GM23338 (cell line): Measurements from ENCODE around the gene ZCCHC14.

ENCODE experiments used
- CREB1 ChIP-seq: fragments of 250-450 bp; sonication (Bioruptor Pico); IDR thresholded peaks from 2 replicates; pipeline ENCODE4 v1.5.0; 2020; ENCODE audit warnings: low read depth, mild to moderate bottlenecking, moderate library complexity
- EZH2 ChIP-seq: fragments of 200-600 bp; sonication (generic); IDR thresholded peaks from one replicate; pipeline ENCODE4 v1.8.0; 2017; ENCODE audit warnings: antibody characterized with exemption, mild to moderate bottlenecking, low read depth; ENCODE audit not compliant: unreplicated experiment
- EZH2phosphoT487 ChIP-seq: fragments of 200-600 bp; sonication (generic); IDR thresholded peaks from one replicate; pipeline ENCODE4 v1.8.1; 2018; ENCODE audit warnings: antibody characterized with exemption; ENCODE audit not compliant: unreplicated experiment
- JUNB ChIP-seq: IDR thresholded peaks from one replicate; pipeline ENCODE4 v1.6.1; 2016; ENCODE audit warnings: antibody characterized with exemption; ENCODE audit not compliant: unreplicated experiment
- POLR2AphosphoS5 ChIP-seq: IDR thresholded peaks from 2 replicates; pipeline ENCODE4 v1.6.1; 2016; ENCODE audit warnings: antibody characterized with exemption, low read depth
- REST ChIP-seq: IDR thresholded peaks from one replicate; pipeline ENCODE4 v1.6.1; 2018; ENCODE audit warnings: antibody characterized with exemption; ENCODE audit not compliant: unreplicated experiment
- STAT1 ChIP-seq: IDR thresholded peaks from one replicate; pipeline ENCODE4 v1.6.1; 2016; ENCODE audit warnings: antibody characterized with exemption; ENCODE audit not compliant: unreplicated experiment
- ZNF114 ChIP-seq: fragments of 250-450 bp; sonication (Bioruptor Pico); IDR thresholded peaks from 2 replicates; pipeline ENCODE4 v1.5.0; 2020; ENCODE audit warnings: mild to moderate bottlenecking, moderate library complexity
- ZNF331 ChIP-seq: fragments of 250-450 bp; sonication (Bioruptor Pico); IDR thresholded peaks from 2 replicates; pipeline ENCODE4 v1.5.0; 2020; ENCODE audit warnings: low read depth, mild to moderate bottlenecking, moderate library complexity
- TF ChIP-seq, protein P1 (sequence below), 2 experiments: fragments of 200-600 bp in 1 of 2; sonication (generic) in 1 of 2; conservative IDR thresholded peaks; 2 replicates each; pipeline versions ENCODE4 v1.5.1 to v1.6.1; 2016 to 2017; ENCODE audit warnings: antibody characterized with exemption in 2 of 2, low read depth in 2 of 2, mild to moderate bottlenecking in 2 of 2, moderate library complexity in 1 of 2

- TF ChIP-seq, protein P1, sequence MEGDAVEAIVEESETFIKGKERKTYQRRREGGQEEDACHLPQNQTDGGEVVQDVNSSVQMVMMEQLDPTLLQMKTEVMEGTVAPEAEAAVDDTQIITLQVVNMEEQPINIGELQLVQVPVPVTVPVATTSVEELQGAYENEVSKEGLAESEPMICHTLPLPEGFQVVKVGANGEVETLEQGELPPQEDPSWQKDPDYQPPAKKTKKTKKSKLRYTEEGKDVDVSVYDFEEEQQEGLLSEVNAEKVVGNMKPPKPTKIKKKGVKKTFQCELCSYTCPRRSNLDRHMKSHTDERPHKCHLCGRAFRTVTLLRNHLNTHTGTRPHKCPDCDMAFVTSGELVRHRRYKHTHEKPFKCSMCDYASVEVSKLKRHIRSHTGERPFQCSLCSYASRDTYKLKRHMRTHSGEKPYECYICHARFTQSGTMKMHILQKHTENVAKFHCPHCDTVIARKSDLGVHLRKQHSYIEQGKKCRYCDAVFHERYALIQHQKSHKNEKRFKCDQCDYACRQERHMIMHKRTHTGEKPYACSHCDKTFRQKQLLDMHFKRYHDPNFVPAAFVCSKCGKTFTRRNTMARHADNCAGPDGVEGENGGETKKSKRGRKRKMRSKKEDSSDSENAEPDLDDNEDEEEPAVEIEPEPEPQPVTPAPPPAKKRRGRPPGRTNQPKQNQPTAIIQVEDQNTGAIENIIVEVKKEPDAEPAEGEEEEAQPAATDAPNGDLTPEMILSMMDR (conservative IDR thresholded peaks at IDR 0.05; ENCODE audit: low read depth in 2 of 2): no peak
- TF ChIP-seq REST: no peak
- TF ChIP-seq POLR2AphosphoS5: no peak
- TF ChIP-seq EZH2phosphoT487: no peak
- no peak for TF ChIP-seq JUNB
- TF ChIP-seq CREB1 (CRISPR knock-in tag): no peak
- TF ChIP-seq EZH2: no peak
- TF ChIP-seq STAT1: no peak
- TF ChIP-seq ZNF114 (CRISPR knock-in tag): no peak
- no peak for TF ChIP-seq ZNF331 (CRISPR knock-in tag)
Observed at GRCh38 chr16:87540072-87540896, 47.5 kb upstream of the ZCCHC14 start.
